Measurements from ENCODE around the gene FLG2.
"Not testable (repeated sequence)": the region's sequence is repeated elsewhere in the genome, so short reads cannot be mapped to it uniquely, and the experiment has no call there.

FLG2 gene

DNA sequence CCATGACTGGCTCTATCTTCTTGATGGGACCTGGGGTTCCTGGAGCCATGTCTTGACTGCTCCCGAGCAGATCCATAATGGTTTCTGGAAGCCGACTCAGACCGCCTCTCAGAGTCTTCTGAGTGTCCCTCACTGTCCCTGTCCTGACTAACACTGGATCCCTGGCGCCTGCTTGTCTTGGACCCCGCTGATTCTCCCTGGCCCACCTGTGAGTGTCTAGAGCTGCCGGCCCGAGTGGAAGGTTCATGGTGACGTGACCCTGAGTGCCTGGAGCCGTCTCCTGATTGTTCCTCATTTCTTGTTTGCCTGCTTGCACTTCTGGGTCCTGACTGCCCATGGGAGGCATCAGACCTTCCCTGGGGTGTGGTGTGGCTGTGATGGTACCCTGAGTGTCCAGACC is 49.9 kb downstream of the FLG2 start:
- DNase-seq, result no peak

DNA sequence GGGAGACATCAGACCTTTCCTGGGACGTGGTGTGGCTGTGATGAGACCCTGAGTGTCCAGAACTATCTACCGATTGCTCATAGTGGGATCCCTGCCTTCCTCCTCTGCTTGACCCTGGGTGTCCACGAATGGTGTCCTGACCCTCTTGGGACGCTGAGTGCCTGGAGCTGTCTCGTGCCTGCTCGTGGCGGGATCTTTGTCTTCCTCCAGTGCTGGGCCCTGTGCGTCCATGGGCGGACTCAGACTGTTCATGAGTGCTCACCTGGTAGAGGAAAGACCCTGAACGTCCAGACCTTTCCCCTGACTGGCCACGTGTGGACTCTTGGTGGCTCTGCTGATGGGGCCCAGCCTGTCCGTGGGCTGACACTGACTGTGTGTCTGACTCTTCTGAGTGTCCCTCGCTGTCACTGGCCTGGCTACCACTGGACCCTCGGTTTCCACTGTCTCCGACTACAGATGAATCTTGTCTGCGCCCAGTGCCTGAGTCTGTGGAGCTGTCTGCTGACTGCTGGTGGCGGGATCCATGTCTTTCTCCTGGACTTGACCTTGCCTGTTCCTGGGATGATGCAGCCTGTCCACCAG is 50.4 kb downstream of the FLG2 start:
- DNase-seq, result not testable (repeated sequence)

DNA sequence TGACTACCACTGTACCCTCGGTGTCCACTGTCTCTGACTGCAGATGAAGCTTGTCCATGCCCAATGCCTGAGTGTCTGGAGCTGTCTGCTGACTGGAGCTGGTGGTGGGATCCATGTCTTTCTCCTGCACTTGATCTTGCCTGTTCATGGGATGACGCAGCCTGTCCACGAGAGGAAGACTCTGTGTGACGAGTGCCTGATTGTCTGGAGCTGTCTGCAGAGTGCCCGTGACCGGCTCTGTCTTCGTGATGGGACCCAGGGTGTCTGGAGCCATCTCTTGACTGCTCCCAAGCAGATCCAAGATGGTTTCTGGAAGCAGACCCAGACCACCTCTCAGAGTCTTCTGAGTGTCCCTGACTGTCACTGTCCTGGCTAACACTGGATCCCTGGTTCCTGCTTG is 51.0 kb downstream of the FLG2 start:
- DNase-seq, result not testable (repeated sequence)

DNA sequence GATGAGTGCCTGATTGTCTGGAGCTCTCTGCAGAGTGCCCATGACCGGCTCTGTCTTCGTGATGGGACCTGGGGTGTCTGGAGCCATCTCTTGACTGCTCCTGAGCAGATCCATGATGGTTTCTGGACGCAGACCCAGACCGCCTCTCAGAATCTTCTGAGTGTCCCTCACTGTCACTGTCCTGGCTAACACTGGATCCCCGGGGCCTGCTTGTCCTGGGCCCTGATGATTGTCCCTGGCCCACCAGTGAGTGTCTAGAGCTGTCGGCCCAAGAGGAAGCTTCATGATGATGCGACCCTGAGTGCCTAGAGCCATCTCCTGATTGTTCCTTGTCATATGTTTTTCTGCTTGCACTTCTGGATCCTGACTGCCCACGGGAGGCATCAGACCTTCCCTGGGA is 51.8 kb downstream of the FLG2 start:
- DNase-seq, result not testable (repeated sequence)

DNA sequence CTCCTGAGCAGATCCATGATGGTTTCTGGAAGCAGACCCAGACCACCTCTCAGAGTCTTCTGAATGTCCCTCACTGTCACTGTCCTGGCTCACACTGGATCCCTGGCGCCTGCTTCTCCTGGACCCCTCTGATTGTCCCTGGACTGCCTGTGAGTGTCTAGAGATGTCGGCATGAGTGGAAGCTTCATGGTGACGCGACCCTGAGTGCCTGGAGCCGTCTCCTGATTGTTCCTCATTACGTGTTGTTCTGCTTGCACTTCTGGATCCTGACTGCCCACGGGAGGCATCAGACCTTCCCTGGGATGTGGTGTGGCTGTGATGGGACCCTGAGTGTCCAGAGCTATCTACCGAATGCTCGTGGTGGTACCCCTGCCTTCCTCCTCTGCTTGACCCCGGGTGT is 53.7 kb downstream of the FLG2 start:
- not testable (repeated sequence) for DNase-seq

DNA sequence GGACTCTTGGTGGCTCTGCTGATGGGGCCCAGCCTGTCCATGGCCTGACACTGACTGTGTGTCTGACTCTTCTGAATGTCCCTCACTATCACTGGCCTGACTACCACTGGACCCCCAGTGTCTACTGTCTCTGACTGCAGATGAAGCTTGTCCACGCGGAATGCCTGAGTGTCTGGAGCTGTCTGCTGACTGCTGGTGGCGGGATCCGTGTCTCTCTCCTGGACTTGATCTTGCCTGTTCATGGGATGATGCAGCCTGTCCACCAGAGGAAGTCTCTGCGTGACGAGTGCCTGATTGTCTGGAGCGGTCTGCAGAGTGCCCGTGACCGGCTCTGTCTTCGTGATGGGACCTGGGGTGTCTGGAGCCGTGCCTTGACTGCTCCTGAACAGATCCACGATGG is 55.0 kb downstream of the FLG2 start:
- DNase-seq, result not testable (repeated sequence)

DNA sequence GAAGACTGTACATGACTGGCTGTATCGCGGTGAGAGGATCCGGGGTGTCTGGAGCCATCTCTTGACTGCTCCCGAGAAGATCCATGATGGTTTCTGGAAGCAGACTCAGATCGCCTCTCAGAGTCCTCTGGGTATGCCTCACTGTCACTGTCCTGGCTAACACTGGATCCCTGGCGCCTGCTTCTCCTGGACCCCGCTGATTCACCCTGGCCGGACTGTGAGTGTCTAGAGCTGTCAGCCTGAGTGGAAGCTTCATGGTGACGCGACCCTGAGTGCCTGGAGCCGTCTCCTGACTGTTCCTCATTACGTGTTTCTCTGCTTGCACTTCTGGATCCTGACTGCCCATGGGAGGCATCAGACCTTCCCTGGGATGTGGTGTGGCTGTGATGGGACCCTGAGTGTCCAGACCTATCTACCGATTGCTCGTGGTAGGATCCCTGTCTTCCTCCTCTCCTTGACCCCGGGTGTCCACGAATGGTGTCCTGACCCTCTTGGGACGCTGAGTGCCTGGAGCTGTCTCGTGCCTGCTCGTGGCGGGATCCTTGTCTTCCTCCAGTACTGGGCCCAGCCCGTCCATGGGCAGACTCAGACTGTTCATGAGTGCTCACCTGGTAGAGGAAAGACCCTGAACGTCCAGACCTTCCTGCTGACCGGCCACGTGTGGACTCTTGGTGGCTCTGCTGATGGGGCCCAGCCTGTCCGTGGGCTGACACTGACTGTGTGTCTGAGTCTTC is 56.5 kb downstream of the FLG2 start:
- not testable (repeated sequence) for DNase-seq

All from CD4-positive, alpha-beta T cell treated with Interleukin-17A for 1 hour (primary cell).